Osteocyte (in vitro differentiated cells): ENCODE results near the gene SIK3. TPM values are rescaled to one million over a fixed set of nuclear protein-coding genes. Genes with fewer than 3 reads are reported as not detected.

Experiments used
- DNase-seq: peaks from one replicate; pipeline ENCODE4 v3.0.0; 2021; ENCODE audit warnings: mixed read lengths; ENCODE audit not compliant: unreplicated experiment; ENCODE audit errors: extremely low spot score
- H3K27ac Mint-ChIP-seq: one replicate; pipeline ENCODE4 v1.8.0; 2021; ENCODE audit warnings: mild to moderate bottlenecking, mixed read lengths; ENCODE audit not compliant: unreplicated experiment
- H3K27me3 Mint-ChIP-seq: one replicate; pipeline ENCODE4 v1.8.0; 2021; ENCODE audit warnings: mixed read lengths; ENCODE audit not compliant: unreplicated experiment
- H3K36me3 Mint-ChIP-seq: one replicate; pipeline ENCODE4 v1.8.0; 2021; ENCODE audit warnings: mixed read lengths; ENCODE audit not compliant: unreplicated experiment
- H3K4me1 Mint-ChIP-seq: one replicate; pipeline ENCODE4 v1.8.0; 2021; ENCODE audit warnings: mixed read lengths; ENCODE audit not compliant: unreplicated experiment
- H3K4me3 Mint-ChIP-seq: one replicate; pipeline ENCODE4 v1.8.0; 2021; ENCODE audit warnings: mild to moderate bottlenecking, moderate library complexity, mixed read lengths; ENCODE audit not compliant: unreplicated experiment
- H3K9me3 Mint-ChIP-seq: one replicate; pipeline ENCODE4 v1.8.0; 2021; ENCODE audit warnings: mixed read lengths; ENCODE audit not compliant: unreplicated experiment
- total RNA-seq: library from RNA; stranded (reverse); gene quantifications from 2 replicates; pipeline ENCODE4 v1.2.1, GENCODE V29; 2021
- TF ChIP-seq, protein P1 (sequence below): fragments of 200-600 bp; sonication (generic); IDR thresholded peaks from 2 replicates; pipeline ENCODE4 v1.5.0; 2021; ENCODE audit warnings: antibody characterized with exemption, mild to moderate bottlenecking, moderate library complexity

SIK3 gene
- total RNA-seq, 1 donor from 2014 or later = 29.5 TPM

GRCh38 chr11:117081908-117082307, 16.3 kb downstream of the SIK3 start:
- TF ChIP-seq, protein P1, sequence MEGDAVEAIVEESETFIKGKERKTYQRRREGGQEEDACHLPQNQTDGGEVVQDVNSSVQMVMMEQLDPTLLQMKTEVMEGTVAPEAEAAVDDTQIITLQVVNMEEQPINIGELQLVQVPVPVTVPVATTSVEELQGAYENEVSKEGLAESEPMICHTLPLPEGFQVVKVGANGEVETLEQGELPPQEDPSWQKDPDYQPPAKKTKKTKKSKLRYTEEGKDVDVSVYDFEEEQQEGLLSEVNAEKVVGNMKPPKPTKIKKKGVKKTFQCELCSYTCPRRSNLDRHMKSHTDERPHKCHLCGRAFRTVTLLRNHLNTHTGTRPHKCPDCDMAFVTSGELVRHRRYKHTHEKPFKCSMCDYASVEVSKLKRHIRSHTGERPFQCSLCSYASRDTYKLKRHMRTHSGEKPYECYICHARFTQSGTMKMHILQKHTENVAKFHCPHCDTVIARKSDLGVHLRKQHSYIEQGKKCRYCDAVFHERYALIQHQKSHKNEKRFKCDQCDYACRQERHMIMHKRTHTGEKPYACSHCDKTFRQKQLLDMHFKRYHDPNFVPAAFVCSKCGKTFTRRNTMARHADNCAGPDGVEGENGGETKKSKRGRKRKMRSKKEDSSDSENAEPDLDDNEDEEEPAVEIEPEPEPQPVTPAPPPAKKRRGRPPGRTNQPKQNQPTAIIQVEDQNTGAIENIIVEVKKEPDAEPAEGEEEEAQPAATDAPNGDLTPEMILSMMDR = no peak
- Mint-ChIP-seq H3K27me3 (no peaks in the 10 kb centered on the region), H3K4me1 (peaks cover 43% of the 10 kb centered on the region), H3K27ac (no peak overlapping the region), H3K9me3 (no peaks in the 10 kb centered on the region), H3K4me3 (no peak overlapping the region), H3K36me3 (peaks cover 2% of the 10 kb centered on the region)
- DNase-seq = no peak

- Mint-ChIP-seq H3K9me3 (no peaks in the 10 kb centered on the region), H3K4me1 (peaks cover 43% of the 10 kb centered on the region), H3K27me3 (no peaks in the 10 kb centered on the region), H3K27ac (no peak overlapping the region), H3K4me3 (no peak overlapping the region), H3K36me3 (peaks cover 2% of the 10 kb centered on the region)
- TF ChIP-seq, protein P1 = no peak
- DNase-seq = no peak
These were observed 17.9 kb downstream of the SIK3 start for GRCh38 chr11:117080370-117080769.

DNA sequence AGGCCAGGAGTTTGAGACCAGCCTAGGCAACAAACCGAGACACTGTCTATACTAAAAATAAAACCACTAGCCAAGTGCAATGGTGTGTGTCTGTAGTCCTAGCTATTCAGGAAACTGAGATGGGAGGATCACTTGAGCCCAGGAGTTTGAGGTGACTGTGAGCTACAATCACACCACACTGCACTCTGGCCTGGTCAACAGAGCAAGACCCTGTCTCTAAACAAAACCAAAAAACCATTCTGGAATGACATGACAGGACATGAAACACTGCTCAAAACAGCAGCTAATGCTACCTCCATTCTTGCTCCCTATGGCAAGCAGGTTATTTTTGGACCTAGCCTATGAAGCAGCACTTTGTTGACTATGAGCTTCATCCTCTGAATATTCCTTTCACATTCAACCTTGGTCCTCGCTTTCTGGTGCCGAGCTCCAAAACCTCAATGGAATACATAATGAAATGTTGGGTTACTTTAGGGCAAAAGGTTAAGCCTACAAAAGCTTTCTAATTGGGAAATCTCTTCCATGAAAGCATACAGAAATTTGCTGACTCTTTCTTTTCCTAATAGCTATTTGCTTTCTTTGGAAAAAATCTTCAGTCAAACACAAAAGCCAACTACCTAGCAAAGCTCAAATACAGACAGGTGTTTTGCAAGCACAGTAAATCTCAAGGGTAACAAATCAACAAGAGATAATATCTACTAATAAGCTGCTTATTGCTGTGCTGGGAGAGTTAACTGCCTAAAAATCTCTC, 21.1 kb downstream of the SIK3 start:
- no peaks in the 10 kb centered on the region for H3K9me3 Mint-ChIP-seq
- peaks cover 2% of the 10 kb centered on the region for H3K36me3 Mint-ChIP-seq
- H3K27ac Mint-ChIP-seq = no peak overlapping the region
- H3K4me3 Mint-ChIP-seq = no peak overlapping the region
- no peak for DNase-seq
- H3K4me1 Mint-ChIP-seq = peaks cover 35% of the 10 kb centered on the region
- TF ChIP-seq, protein P1 = no peak
- no peaks in the 10 kb centered on the region for H3K27me3 Mint-ChIP-seq

DNA sequence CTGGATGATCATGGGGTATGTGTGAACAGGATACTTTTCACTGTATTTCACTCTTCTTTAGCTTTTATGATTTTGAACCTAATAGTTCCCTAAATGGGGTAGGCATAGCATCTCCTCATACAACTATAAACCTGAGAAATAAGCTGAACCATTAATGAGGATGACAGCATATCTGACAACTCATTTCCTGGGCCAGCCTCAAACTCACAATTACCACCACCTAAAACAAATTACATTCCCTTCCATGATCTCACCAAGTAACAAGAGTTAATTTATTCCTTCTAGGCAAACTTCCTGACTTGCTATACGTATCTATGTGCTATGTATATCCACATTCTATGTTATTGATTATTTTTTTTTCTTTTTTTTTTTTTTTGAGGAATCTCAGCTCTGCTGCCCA, 23.0 kb downstream of the SIK3 start:
- Mint-ChIP-seq H3K9me3 (no peaks in the 10 kb centered on the region), H3K27ac (no peak overlapping the region), H3K36me3 (no peaks in the 10 kb centered on the region), H3K4me3 (no peak overlapping the region), H3K27me3 (no peaks in the 10 kb centered on the region), H3K4me1 (peaks cover 34% of the 10 kb centered on the region)
- no peak for DNase-seq
- TF ChIP-seq, protein P1 = no peak

DNA sequence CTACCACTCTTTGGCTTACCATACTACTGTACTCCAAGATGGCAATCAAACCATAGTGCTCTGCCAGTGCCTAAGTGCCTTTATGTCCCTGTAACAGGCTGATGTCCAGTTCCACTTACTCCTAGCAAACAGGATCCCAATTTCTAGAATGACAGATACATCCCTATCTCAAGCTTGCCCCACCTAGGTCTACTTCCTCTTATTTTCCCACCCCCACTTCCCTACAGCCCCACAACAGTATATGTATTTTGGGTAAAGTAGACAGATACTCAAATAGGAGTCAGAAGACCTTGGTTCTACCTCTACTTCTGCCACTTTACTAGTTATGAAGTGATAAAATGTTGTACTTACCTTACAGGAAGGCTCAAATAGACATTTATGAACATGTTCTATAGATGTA, 24.1 kb downstream of the SIK3 start:
- no peak for DNase-seq
- no peak overlapping the region for H3K27ac Mint-ChIP-seq
- H3K27me3 Mint-ChIP-seq = no peaks in the 10 kb centered on the region
- no peaks in the 10 kb centered on the region for H3K9me3 Mint-ChIP-seq
- H3K36me3 Mint-ChIP-seq = no peaks in the 10 kb centered on the region
- H3K4me3 Mint-ChIP-seq = no peak overlapping the region
- peaks cover 37% of the 10 kb centered on the region for H3K4me1 Mint-ChIP-seq
- TF ChIP-seq, protein P1 = no peak
